C4-2B (cell line): ENCODE results near the gene TGFBR2.

Experiments
- CTCF ChIP-seq: fragments of 450-650 bp; conservative IDR thresholded peaks from 2 replicates; pipeline ENCODE4 v1.5.1; 2017; ENCODE audit warnings: mild to moderate bottlenecking
- ZFX ChIP-seq: fragments of 450-650 bp; IDR thresholded peaks from 2 replicates; pipeline ENCODE4 v1.6.1; 2017

- no peak for TF ChIP-seq CTCF
- no peak for TF ChIP-seq ZFX
Observed at GRCh38 chr3:30649572-30650318, 43.3 kb downstream of the TGFBR2 start.
